Loucy (cell line): ENCODE data around the gene KCNJ5.

Experiments
- H2AFZ ChIP-seq: fragments of 200-600 bp; sonication (generic); 2 replicates; pipeline ENCODE4 v1.6.0; 2016; ENCODE audit warnings: antibody characterized with exemption, mild to moderate bottlenecking, low read length, moderate library complexity
- H3F3A ChIP-seq: fragments of 200-600 bp; 2 replicates; pipeline ENCODE4 v1.6.0; 2016; ENCODE audit warnings: antibody characterized with exemption, low read depth, mild to moderate bottlenecking
- H3K27me3 ChIP-seq: fragments of 200-600 bp; sonication (generic); 2 replicates; pipeline ENCODE4 v1.6.1; 2014; ENCODE audit warnings: low read length, mild to moderate bottlenecking; ENCODE audit not compliant: insufficient read depth, poor library complexity, severe bottlenecking
- H3K36me3 ChIP-seq: fragments of 200-600 bp; sonication (generic); 2 replicates; pipeline ENCODE4 v1.6.1; 2016; ENCODE audit warnings: low read length; ENCODE audit not compliant: insufficient read depth
- H3K4me1 ChIP-seq: fragments of 200-600 bp; sonication (generic); 2 replicates; pipeline ENCODE4 v1.5.1; 2014; ENCODE audit warnings: low read length, mild to moderate bottlenecking; ENCODE audit not compliant: insufficient read depth, poor library complexity, severe bottlenecking
- H3K4me2 ChIP-seq: fragments of 200-600 bp; sonication (generic); 2 replicates; pipeline ENCODE4 v1.6.0; 2014; ENCODE audit warnings: antibody characterized with exemption, low read length, low read depth, mild to moderate bottlenecking; ENCODE audit not compliant: poor library complexity, severe bottlenecking
- H3K4me3 ChIP-seq: fragments of 200-600 bp; sonication (generic); 2 replicates; pipeline ENCODE4 v1.5.1; 2014; ENCODE audit warnings: low read length, mild to moderate bottlenecking, mixed read lengths; ENCODE audit not compliant: poor library complexity, severe bottlenecking
- H3K79me2 ChIP-seq: fragments of 200-600 bp; sonication (generic); 2 replicates; pipeline ENCODE4 v1.6.1; 2014; ENCODE audit warnings: low read length; ENCODE audit not compliant: insufficient read depth
- H3K9ac ChIP-seq: fragments of 200-600 bp; sonication (generic); 2 replicates; pipeline ENCODE4 v1.6.0; 2014; ENCODE audit warnings: mild to moderate bottlenecking, low read depth, low read length, moderate library complexity; ENCODE audit not compliant: poor library complexity, severe bottlenecking
- H3K9me2 ChIP-seq: fragments of 200-600 bp; sonication (generic); replicated peaks from 2 replicates; pipeline ENCODE4 v1.6.1; 2016; ENCODE audit warnings: low read depth, low read length, mixed read lengths
- H3K9me3 ChIP-seq: fragments of 200-600 bp; sonication (generic); 2 replicates; pipeline ENCODE4 v1.6.1; 2014; ENCODE audit warnings: mild to moderate bottlenecking, antibody characterized with exemption, low read length, low read depth; ENCODE audit not compliant: insufficient read depth
- H4K20me1 ChIP-seq: fragments of 200-600 bp; sonication (generic); 2 replicates; pipeline ENCODE4 v1.6.0; 2014; ENCODE audit warnings: antibody characterized with exemption, low read length, mild to moderate bottlenecking; ENCODE audit not compliant: insufficient read depth, poor library complexity, severe bottlenecking
- CTCF ChIP-seq: fragments of 200-600 bp; sonication (generic); conservative IDR thresholded peaks from 2 replicates; pipeline ENCODE4 v1.5.1; 2014; ENCODE audit warnings: mild to moderate bottlenecking, antibody characterized with exemption, low read length
- EZH2phosphoT487 ChIP-seq: fragments of 200-600 bp; IDR thresholded peaks from 2 replicates; pipeline ENCODE4 v1.6.1; 2018; ENCODE audit warnings: antibody characterized with exemption, mild to moderate bottlenecking, moderate library complexity, borderline replicate concordance

The KCNJ5 gene

DNA sequence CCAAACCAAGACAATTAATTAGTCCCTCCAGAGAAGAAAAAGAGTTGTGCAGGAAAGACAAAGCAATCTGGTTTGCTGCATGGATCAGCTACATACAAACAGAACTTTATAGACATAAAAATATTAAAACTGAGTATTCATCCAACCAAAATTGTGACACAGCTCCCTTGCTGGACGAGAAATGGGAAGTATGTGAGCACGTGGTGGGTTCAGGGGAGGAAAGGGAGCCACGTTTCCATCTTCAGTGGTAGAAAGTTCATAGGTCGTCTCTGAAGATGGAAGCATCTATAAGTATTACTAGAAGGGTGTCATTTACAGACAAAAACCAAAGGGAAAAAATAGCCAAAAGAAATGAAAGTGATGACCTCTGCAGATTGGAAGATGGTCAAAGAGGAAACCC is 7.1 kb upstream of the KCNJ5 start:
- Histone ChIP-seq H3K4me1 (peaks cover 9% of the 10 kb centered on the region), H3K36me3 (no peaks in the 10 kb centered on the region), H3K27me3 (no peaks in the 10 kb centered on the region), H3F3A (no peaks in the 10 kb centered on the region), H3K9me3 (no peaks in the 10 kb centered on the region), H3K4me2 (no peak overlapping the region), H3K9ac (no peak overlapping the region), H3K79me2 (no peaks in the 10 kb centered on the region), H3K9me2 (no peaks in the 10 kb centered on the region), H3K4me3 (no peak overlapping the region), H2AFZ (no peak overlapping the region; the same call in 1 of the 2 replicates), H4K20me1 (no peaks in the 10 kb centered on the region)
- TF ChIP-seq CTCF (no peak), EZH2phosphoT487 (no peak)

DNA sequence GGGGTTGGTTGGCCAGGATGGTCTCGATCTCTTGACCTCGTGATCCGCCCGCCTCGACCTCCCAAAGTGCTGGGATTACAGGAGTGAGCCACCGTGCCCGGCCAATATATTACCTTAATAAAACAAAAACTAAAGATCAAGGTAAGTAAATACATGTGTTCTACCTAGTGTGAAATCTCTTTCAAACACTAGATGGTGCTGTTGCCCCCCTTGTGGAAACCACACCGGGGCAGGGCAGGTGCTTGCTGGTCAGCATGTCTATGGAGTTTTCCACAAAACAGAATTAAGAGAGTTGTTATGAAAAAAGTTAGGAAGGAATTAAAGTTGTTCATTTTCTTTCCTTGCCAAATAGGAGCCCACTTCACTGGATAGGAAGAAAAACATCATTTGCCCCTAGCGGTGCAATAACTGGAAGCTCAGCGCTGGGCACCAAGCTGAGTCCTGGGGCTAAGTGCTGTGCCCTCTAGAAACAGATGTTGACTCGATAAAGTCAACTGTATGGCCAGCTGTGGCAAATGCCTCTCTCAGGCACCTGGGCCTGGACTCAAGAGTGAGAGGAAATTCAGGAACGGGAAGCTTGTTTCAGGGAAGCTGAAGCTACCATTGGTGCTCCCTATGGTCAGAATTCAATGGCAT is 6.3 kb upstream of the KCNJ5 start:
- TF ChIP-seq EZH2phosphoT487 (no peak), CTCF (peak; percentile 84)
- Histone ChIP-seq H3K9me2 (no peaks in the 10 kb centered on the region), H3K4me3 (no peak overlapping the region), H3K9ac (no peak overlapping the region), H2AFZ (no peak overlapping the region), H3K36me3 (no peaks in the 10 kb centered on the region), H3K79me2 (no peaks in the 10 kb centered on the region), H3K27me3 (peaks cover 6% of the 10 kb centered on the region), H3K4me1 (peaks cover 9% of the 10 kb centered on the region), H3F3A (no peaks in the 10 kb centered on the region), H3K4me2 (no peak overlapping the region), H3K9me3 (no peaks in the 10 kb centered on the region), H4K20me1 (no peaks in the 10 kb centered on the region)

DNA sequence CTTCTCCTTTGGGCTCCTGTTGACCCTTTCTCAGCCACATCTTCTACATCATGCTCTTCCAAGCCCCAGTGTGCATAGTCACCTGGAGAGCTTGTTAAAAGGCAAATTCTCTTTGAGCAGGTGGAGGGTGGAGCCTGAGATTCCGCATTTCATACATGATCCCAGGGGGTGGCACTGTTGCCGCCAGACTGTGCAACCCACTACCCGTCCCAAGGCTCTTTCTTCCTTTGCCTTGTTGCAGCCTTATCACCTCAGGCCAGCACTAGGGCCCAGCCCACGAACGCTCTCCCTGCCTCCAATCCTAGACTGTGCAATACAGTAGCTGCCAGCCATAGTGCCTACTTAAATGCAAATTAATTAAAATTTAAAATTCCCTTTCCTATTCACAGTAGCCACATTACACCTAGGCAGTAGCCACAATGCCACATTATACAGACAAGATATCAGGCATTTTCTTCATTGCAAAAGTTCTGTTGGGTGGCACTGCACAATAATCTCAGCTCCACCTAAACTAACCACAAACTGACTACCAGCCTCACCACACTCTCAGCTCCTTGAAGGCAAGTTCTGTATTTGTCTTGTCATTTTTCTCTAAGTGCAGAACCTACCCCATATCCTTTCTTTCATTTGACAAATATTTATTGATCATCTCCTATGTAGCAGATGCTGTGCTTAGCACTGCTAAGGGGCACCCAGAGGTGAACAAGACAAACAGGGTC is 4.6 kb upstream of the KCNJ5 start:
- Histone ChIP-seq H3K4me3 (no peak overlapping the region), H3K4me2 (no peak overlapping the region), H3K9me2 (no peaks in the 10 kb centered on the region), H3K9me3 (no peaks in the 10 kb centered on the region), H3K36me3 (no peaks in the 10 kb centered on the region), H3K4me1 (peaks cover 9% of the 10 kb centered on the region), H2AFZ (no peak overlapping the region), H3K9ac (no peak overlapping the region), H3K79me2 (no peaks in the 10 kb centered on the region), H4K20me1 (no peaks in the 10 kb centered on the region), H3K27me3 (peaks cover 8% of the 10 kb centered on the region), H3F3A (no peaks in the 10 kb centered on the region)
- TF ChIP-seq EZH2phosphoT487: no peak
- TF ChIP-seq CTCF: peak; percentile 68
